HepG2 (cell line): ENCODE measurements around the gene KLRK1. TPM values are rescaled to one million over a fixed set of nuclear protein-coding genes. Genes with fewer than 3 reads are reported as not detected.
"Not testable (repeated sequence)": the region's sequence is repeated elsewhere in the genome, so short reads cannot be mapped to it uniquely, and the experiment has no call there.

Experiments used
- ATAC-seq: fragments of 200-7000 bp; cut with Tn5 transposase; 3 replicates; pipeline ENCODE4 v1.9.1; 2020; ENCODE audit warnings: mild to moderate bottlenecking, moderate library complexity
- BruUV-seq: library from RNA; stranded (reverse); fragments of 400-500 nt; replicated peaks from 2 replicates; lab custom pipeline; 2021; lab: Mats Ljungman, UMichigan
- CTCF ChIA-PET: fragments of 300-600 bp; formaldehyde crosslinking; extraction: SDS; loops from one replicate; lab custom pipeline; 2021; ENCODE audit warnings: low total read pairs, inconsistent platforms, low intra/inter-chr PET ratio; lab: Yijun Ruan, JAX
- POLR2A ChIA-PET: fragments of 350-600 bp; sonication (Branson Sonifier 250); formaldehyde crosslinking; loops from one replicate; lab custom pipeline; 2020; ENCODE audit warnings: antibody characterized with exemption, inconsistent platforms; lab: Yijun Ruan, JAX
- DNase-seq: peaks from one replicate; pipeline ENCODE4 v3.0.0-alpha.2; 2015; ENCODE audit warnings: low spot score
- FAIRE-seq: peaks from 3 replicates; lab custom pipeline; 2011; peaks lifted over from hg19 to GRCh38; lab: Jason Lieb, UNC
- H2AFZ ChIP-seq: one replicate; pipeline ENCODE4 v1.6.1; 2011; ENCODE audit warnings: low read length, inconsistent platforms
- H3K27ac ChIP-seq: fragments of 300-600 bp; 3 replicates; pipeline ENCODE4 v1.8.0; 2011; ENCODE audit warnings: mixed run types, mild to moderate bottlenecking, mixed read lengths, low read length, inconsistent platforms; ENCODE audit not compliant: insufficient read depth; ENCODE audit errors: extremely low read length
- H3K27me3 ChIP-seq, 2 experiments: fragments of 200-600 bp in 1 of 2; 2 replicates in 1 of 2; 3 replicates in 1 of 2; pipeline versions ENCODE4 v1.6.0 to v1.8.0; 2011; ENCODE audit warnings: low read length in 2 of 2, mild to moderate bottlenecking in 2 of 2, moderate library complexity in 2 of 2, inconsistent platforms in 1 of 2; ENCODE audit not compliant: insufficient read depth in 2 of 2, control insufficient read depth in 1 of 2
- H3K36me3 ChIP-seq, 2 experiments: fragments of 200-600 bp in 1 of 2; replicated peaks in 1 of 2; 2 replicates in 1 of 2; 3 replicates in 1 of 2; pipeline versions ENCODE4 v1.5.1 to v1.8.0; 2011; ENCODE audit warnings: low read length in 2 of 2, inconsistent platforms in 1 of 2; ENCODE audit not compliant: insufficient read depth in 2 of 2, control insufficient read depth in 1 of 2
- H3K4me1 ChIP-seq: 2 replicates; pipeline ENCODE4 v1.5.1; 2012; ENCODE audit warnings: low read length, inconsistent platforms; ENCODE audit not compliant: insufficient read depth
- H3K4me2 ChIP-seq: 2 replicates; pipeline ENCODE4 v1.6.0; 2011; ENCODE audit warnings: low read depth, low read length, inconsistent platforms
- H3K4me3 ChIP-seq, 3 experiments: fragments of 200-600 bp in 1 of 3; sonication (generic), shearing (Covaris generic) in 1 of 3; replicated peaks in 1 of 3; 2 replicates each; pipeline ENCODE4 v1.5.1; 2011 to 2016; ENCODE audit warnings: low read length in 3 of 3, inconsistent platforms in 2 of 3, low read depth in 2 of 3, mild to moderate bottlenecking in 2 of 3, control low read depth in 1 of 3, mixed read lengths in 1 of 3; ENCODE audit not compliant: insufficient read depth in 1 of 3
- H3K79me2 ChIP-seq: one replicate; pipeline ENCODE4 v1.6.1; 2011; ENCODE audit warnings: low read length, inconsistent platforms; ENCODE audit not compliant: insufficient read depth
- H3K9ac ChIP-seq: 2 replicates; pipeline ENCODE4 v1.6.0; 2011; ENCODE audit warnings: mild to moderate bottlenecking, low read depth, low read length, inconsistent platforms; ENCODE audit not compliant: insufficient read depth
- H3K9me3 ChIP-seq: 2 replicates; pipeline ENCODE4 v1.5.1; 2012; ENCODE audit warnings: mild to moderate bottlenecking, low read length
- H4K20me1 ChIP-seq: 2 replicates; pipeline ENCODE4 v1.6.0; 2011; ENCODE audit warnings: inconsistent platforms, mild to moderate bottlenecking, low read length, moderate library complexity; ENCODE audit not compliant: insufficient read depth
- WGBS: methylation state at CpG from one replicate; pipeline ENCODE4 v1.1.6; 2017; ENCODE audit warnings: low lambda C conversion rate; 5-methylcytosine and 5-hydroxymethylcytosine counted together
- in situ Hi-C: cut with HindIII; loops from 2 replicates; pipeline ENCODE4 v1.10.0; 2017; ENCODE audit warnings: low pct_unique_long_range_greater_than_20kb; ENCODE audit not compliant: extremely low pct_ligation_motif_present
- intact Hi-C: fragments of 100-400 bp; cut with micrococcal nuclease; formaldehyde crosslinking; loops from one replicate; pipeline ENCODE4 v1.10.0; 2022; ENCODE audit not compliant: unreplicated experiment
- polyA plus RNA-seq, 8 experiments: library from polyadenylated mRNA; depleted of rRNA in 3 of 8; stranded (reverse) in 7 of 8; unstranded in 1 of 8; fragments of >200 nt; fragmentation: Illumina TruSeq in 4 of 8; extraction: Trizol in 4 of 8; gene quantifications; 2 replicates each; pipeline versions ENCODE4 v1.2.1 to v1.2.3, GENCODE V29; 2011 to 2016; ENCODE audit warnings: low read depth in 4 of 8, missing spikeins in 1 of 8, mixed read lengths in 1 of 8; ENCODE audit not compliant: insufficient read depth in 1 of 8
- total RNA-seq, 5 experiments: library from RNA; depleted of rRNA; stranded (reverse); fragments of >200 nt; fragmentation: Illumina TruSeq; extraction: Trizol; gene quantifications; 2 replicates each; pipeline ENCODE4 v1.2.3, GENCODE V29; 2016; ENCODE audit warnings: low read depth in 1 of 5

The KLRK1 gene
- total and polyA plus RNA-seq, 2 of the 13 experiments (the other 11 are each of a cell fraction or from before 2014, with no cell fraction given): not detected

DNA sequence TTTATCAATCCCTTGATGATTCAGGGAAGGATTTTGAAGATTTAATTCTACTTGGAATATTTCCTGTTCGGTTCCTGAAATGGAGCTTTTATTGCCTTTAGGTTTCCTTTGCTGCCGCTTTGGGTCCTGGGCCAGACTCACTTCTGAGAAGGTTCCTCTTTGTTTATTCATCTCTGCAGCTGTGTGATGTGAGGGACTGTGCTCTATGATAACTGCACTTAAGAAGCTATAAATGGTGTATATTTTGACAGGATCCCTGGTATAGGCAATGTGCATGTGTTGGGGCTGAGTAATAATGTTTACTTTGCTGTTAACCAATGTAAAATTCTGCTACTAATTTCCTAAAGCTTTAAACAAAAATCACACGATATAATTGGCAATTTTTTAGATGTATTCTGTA lies 46.0 kb upstream of the KLRK1 start, which contains the start of gene KLRC2:
Gene KLRC2 (minus strand): TSS at position 195 of the 400 bp plus-strand sequence. CDS start 24 bp downstream, at position 171.
- POLR2A ChIA-PET, H2AFZ ChIP-seq, intact Hi-C loops, H3K27ac ChIP-seq, H3K4me2 ChIP-seq, H4K20me1 ChIP-seq, CTCF ChIA-PET, H3K9ac ChIP-seq, H3K4me3 ChIP-seq, H3K9me3 ChIP-seq, H3K27me3 ChIP-seq, H3K79me2 ChIP-seq, FAIRE-seq, H3K36me3 ChIP-seq, H3K4me1 ChIP-seq, BruUV-seq, DNase-seq, ATAC-seq, in situ Hi-C loops: not testable (repeated sequence)
- WGBS: 17% methylated on average over 3 of the region's 3 CpGs

DNA sequence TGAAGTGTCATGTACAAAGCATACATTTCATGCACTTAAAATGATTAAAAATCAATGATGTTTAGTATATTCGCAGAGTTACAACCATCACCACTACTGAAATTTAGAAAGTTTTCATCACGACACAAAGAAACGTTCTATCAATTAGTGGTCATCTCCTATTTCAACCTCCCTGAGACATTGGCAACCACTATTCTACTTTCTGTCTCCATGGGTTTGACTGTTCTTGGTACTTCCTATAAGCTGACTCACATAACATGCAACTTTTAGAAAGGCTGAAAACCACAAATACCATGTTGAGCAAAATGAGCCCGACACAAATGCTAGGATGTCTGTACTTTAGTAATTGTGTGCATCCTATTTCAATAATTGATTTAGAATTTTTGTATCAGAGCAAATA lies 40.8 kb upstream of the KLRK1 start:
- H3K9ac ChIP-seq, H3K27ac ChIP-seq, H3K4me3 ChIP-seq, H3K4me1 ChIP-seq, H3K27me3 ChIP-seq, BruUV-seq, H3K79me2 ChIP-seq, FAIRE-seq, H3K9me3 ChIP-seq, intact Hi-C loops, POLR2A ChIA-PET, in situ Hi-C loops, ATAC-seq, H3K4me2 ChIP-seq, H4K20me1 ChIP-seq, CTCF ChIA-PET, H3K36me3 ChIP-seq, DNase-seq, H2AFZ ChIP-seq: not testable (repeated sequence)
- WGBS: 31% methylated on average over 4 of the region's 4 CpGs

GRCh38 chr12:10425938-10426337 lies 36.1 kb upstream of the KLRK1 start:
- POLR2A ChIA-PET: not testable (repeated sequence)

GRCh38 chr12:10424260-10424899 lies 34.5 kb upstream of the KLRK1 start:
- CTCF ChIA-PET, H3K36me3 ChIP-seq, H3K27ac ChIP-seq, H4K20me1 ChIP-seq, H3K9ac ChIP-seq, H3K4me2 ChIP-seq, H3K4me1 ChIP-seq, DNase-seq, H3K79me2 ChIP-seq, BruUV-seq, FAIRE-seq, H3K9me3 ChIP-seq, in situ Hi-C loops, intact Hi-C loops, POLR2A ChIA-PET, H2AFZ ChIP-seq, H3K4me3 ChIP-seq, H3K27me3 ChIP-seq: not testable (repeated sequence)
- peak; percentile 54; the same call in 2 of the 3 replicates for ATAC-seq
- 0% methylated on average over 1 of the region's 1 CpG for WGBS

More at GRCh38 chr12:10425938-10426337, 36.1 kb upstream of the KLRK1 start:
- H4K20me1 ChIP-seq, H3K27me3 ChIP-seq, H3K9ac ChIP-seq, H3K4me3 ChIP-seq, H3K27ac ChIP-seq, CTCF ChIA-PET, DNase-seq, H3K9me3 ChIP-seq, BruUV-seq, in situ Hi-C loops, H3K36me3 ChIP-seq, H3K79me2 ChIP-seq, intact Hi-C loops, FAIRE-seq, H3K4me2 ChIP-seq, ATAC-seq, H3K4me1 ChIP-seq, H2AFZ ChIP-seq: not testable (repeated sequence)
- 61% methylated on average over 7 of the region's 8 CpGs for WGBS
